ENCODE data around the gene HSPA1A.

The HSPA1A gene

DNA sequence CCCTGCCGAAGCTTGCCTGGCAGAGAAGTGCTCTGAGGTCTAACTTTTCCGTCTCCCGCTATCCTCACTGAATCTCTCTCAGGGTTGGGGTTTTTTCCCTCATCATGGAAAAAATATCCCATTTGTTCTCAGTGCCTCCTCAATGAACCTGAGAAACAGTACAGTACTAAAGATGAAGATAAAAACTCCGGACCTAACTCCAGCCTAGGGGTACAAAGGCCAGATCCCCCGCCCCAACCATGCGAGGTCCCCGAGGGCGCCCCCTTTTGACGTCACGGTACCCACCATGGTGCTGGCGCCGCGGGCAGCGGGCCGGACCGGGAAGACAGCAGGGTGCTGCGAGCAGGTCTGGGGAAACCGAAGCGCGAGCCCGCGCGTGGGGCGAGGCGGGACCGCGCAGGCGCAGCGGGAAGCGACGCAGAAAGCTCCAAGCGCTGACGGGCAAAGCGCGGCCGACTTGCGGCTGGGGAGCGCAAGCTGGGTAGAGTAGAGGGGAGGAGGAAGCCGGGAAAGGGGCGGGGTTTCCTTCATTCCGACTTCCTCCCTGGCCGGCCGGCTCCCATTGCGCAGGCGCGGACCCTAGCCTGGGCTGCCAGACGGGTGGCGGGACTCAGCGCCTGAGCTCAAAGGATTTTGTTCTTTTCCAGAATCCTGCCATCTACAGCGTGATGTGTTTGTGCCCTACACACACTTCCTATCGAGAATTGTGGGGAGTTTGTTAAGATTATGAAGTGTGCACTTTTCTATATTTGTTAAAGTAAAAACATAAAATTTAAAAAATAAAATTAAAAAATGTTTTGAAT is 8.7 kb upstream of the HSPA1A start, which contains the start of gene LSM2 (continued):
- TF ChIP-seq, protein P1, sequence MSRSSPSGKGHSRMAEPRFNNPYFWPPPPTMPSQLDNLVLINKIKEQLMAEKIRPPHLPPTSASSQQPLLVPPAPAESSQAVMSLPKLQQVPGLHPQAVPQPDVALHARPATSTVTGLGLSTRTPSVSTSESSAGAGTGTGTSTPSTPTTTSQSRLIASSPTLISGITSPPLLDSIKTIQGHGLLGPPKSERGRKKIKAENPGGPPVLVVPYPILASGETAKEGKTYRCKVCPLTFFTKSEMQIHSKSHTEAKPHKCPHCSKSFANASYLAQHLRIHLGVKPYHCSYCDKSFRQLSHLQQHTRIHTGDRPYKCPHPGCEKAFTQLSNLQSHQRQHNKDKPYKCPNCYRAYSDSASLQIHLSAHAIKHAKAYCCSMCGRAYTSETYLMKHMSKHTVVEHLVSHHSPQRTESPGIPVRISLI (tag by site-specific recombination; IDR thresholded peaks at IDR 0.05): no peak
- peak; percentile 93 for TF ChIP-seq ZNF76 (tag by site-specific recombination; IDR thresholded peaks at IDR 0.05; ENCODE audit: borderline replicate concordance, low read depth)
- TF ChIP-seq ZNF664 (tag by site-specific recombination; IDR thresholded peaks at IDR 0.05): no peak
- no peak for TF ChIP-seq ZNF202 (tag by site-specific recombination; IDR thresholded peaks at IDR 0.05; ENCODE audit: borderline replicate concordance)
- TF ChIP-seq SP3 (tag by site-specific recombination; IDR thresholded peaks at IDR 0.05): peak; percentile 60; the same call in 1 of the 2 replicates
- TF ChIP-seq, protein P2, sequence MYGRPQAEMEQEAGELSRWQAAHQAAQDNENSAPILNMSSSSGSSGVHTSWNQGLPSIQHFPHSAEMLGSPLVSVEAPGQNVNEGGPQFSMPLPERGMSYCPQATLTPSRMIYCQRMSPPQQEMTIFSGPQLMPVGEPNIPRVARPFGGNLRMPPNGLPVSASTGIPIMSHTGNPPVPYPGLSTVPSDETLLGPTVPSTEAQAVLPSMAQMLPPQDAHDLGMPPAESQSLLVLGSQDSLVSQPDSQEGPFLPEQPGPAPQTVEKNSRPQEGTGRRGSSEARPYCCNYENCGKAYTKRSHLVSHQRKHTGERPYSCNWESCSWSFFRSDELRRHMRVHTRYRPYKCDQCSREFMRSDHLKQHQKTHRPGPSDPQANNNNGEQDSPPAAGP (tag by site-specific recombination; IDR thresholded peaks at IDR 0.05): peak; percentile 50; the same call in 1 of the 2 replicates
- TF ChIP-seq, protein P3, sequence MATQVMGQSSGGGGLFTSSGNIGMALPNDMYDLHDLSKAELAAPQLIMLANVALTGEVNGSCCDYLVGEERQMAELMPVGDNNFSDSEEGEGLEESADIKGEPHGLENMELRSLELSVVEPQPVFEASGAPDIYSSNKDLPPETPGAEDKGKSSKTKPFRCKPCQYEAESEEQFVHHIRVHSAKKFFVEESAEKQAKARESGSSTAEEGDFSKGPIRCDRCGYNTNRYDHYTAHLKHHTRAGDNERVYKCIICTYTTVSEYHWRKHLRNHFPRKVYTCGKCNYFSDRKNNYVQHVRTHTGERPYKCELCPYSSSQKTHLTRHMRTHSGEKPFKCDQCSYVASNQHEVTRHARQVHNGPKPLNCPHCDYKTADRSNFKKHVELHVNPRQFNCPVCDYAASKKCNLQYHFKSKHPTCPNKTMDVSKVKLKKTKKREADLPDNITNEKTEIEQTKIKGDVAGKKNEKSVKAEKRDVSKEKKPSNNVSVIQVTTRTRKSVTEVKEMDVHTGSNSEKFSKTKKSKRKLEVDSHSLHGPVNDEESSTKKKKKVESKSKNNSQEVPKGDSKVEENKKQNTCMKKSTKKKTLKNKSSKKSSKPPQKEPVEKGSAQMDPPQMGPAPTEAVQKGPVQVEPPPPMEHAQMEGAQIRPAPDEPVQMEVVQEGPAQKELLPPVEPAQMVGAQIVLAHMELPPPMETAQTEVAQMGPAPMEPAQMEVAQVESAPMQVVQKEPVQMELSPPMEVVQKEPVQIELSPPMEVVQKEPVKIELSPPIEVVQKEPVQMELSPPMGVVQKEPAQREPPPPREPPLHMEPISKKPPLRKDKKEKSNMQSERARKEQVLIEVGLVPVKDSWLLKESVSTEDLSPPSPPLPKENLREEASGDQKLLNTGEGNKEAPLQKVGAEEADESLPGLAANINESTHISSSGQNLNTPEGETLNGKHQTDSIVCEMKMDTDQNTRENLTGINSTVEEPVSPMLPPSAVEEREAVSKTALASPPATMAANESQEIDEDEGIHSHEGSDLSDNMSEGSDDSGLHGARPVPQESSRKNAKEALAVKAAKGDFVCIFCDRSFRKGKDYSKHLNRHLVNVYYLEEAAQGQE (tag by site-specific recombination; IDR thresholded peaks at IDR 0.05): peak; percentile 50; the same call in 1 of the 2 replicates
- peak; percentile 66; the same call in 1 of the 2 replicates for TF ChIP-seq KLF8 (tag by site-specific recombination; IDR thresholded peaks at IDR 0.05)
- TF ChIP-seq ZNF24 (tag by site-specific recombination; IDR thresholded peaks at IDR 0.05): 0 out of 2 replicates have a peak, but pooled peaks have one; percentile 5
- 0 out of 2 replicates have a peak, but pooled peaks have one; percentile 36 for TF ChIP-seq ZFP69B (tag by site-specific recombination; IDR thresholded peaks at IDR 0.05)
- TF ChIP-seq ZNF394 (tag by site-specific recombination; IDR thresholded peaks at IDR 0.05; ENCODE audit: borderline replicate concordance): peak; percentile 53; the same call in 1 of the 2 replicates
- no peak for TF ChIP-seq ZNF560 (tag by site-specific recombination; IDR thresholded peaks at IDR 0.05; ENCODE audit: borderline replicate concordance)
- 0 out of 2 replicates have a peak, but pooled peaks have one; percentile 2 for TF ChIP-seq IKZF3 (tag by site-specific recombination; IDR thresholded peaks at IDR 0.05)
- TF ChIP-seq ZNF423 (tag by site-specific recombination; IDR thresholded peaks at IDR 0.05): peak; percentile 95
- no peak for TF ChIP-seq ZNF658 (tag by site-specific recombination; IDR thresholded peaks at IDR 0.05)
- TF ChIP-seq SP7 (tag by site-specific recombination; IDR thresholded peaks at IDR 0.05): peak; percentile 77
- TF ChIP-seq ZNF175 (tag by site-specific recombination; IDR thresholded peaks at IDR 0.05): no peak
- TF ChIP-seq ZNF354C (tag by site-specific recombination; IDR thresholded peaks at IDR 0.05; ENCODE audit: borderline replicate concordance, low read depth): no peak
- TF ChIP-seq ZNF629 (tag by site-specific recombination; IDR thresholded peaks at IDR 0.05): peak; percentile 96
- peak; percentile 92 for TF ChIP-seq SP2 (tag by site-specific recombination; IDR thresholded peaks at IDR 0.05)
- TF ChIP-seq ZNF837 (tag by site-specific recombination; IDR thresholded peaks at IDR 0.05): no peak
- TF ChIP-seq ZNF585B (tag by site-specific recombination; IDR thresholded peaks at IDR 0.05): no peak
- no peak for TF ChIP-seq ZNF426 (tag by site-specific recombination; IDR thresholded peaks at IDR 0.05)
- no peak for TF ChIP-seq ZNF747 (tag by site-specific recombination; IDR thresholded peaks at IDR 0.05)
- no peak for TF ChIP-seq FEZF1 (tag by site-specific recombination; IDR thresholded peaks at IDR 0.05)
- no peak for TF ChIP-seq ZNF670 (tag by site-specific recombination; IDR thresholded peaks at IDR 0.05; ENCODE audit: low read depth)
- TF ChIP-seq ZNF211 (tag by site-specific recombination; IDR thresholded peaks at IDR 0.05; ENCODE audit: low read depth): no peak
- TF ChIP-seq BCL11B (tag by site-specific recombination; IDR thresholded peaks at IDR 0.05; ENCODE audit: low read depth): no peak
- TF ChIP-seq HOXA7 (CRISPR knock-in tag; IDR thresholded peaks at IDR 0.05; ENCODE audit: borderline replicate concordance): no peak
- TF ChIP-seq GFI1B (tag by site-specific recombination; IDR thresholded peaks at IDR 0.05): no peak
- TF ChIP-seq, protein P4, sequence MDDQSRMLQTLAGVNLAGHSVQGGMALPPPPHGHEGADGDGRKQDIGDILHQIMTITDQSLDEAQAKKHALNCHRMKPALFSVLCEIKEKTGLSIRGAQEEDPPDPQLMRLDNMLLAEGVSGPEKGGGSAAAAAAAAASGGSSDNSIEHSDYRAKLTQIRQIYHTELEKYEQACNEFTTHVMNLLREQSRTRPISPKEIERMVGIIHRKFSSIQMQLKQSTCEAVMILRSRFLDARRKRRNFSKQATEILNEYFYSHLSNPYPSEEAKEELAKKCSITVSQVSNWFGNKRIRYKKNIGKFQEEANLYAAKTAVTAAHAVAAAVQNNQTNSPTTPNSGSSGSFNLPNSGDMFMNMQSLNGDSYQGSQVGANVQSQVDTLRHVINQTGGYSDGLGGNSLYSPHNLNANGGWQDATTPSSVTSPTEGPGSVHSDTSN (CRISPR knock-in tag; IDR thresholded peaks at IDR 0.05): 0 out of 2 replicates have a peak, but pooled peaks have one; percentile 34
- TF ChIP-seq, protein P5, sequence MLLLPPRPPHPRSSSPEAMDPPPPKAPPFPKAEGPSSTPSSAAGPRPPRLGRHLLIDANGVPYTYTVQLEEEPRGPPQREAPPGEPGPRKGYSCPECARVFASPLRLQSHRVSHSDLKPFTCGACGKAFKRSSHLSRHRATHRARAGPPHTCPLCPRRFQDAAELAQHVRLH (tag by site-specific recombination; IDR thresholded peaks at IDR 0.05): peak; percentile 73; the same call in 1 of the 2 replicates

Measured in HEK293 (cell line).